Stimulated activated CD4-positive, alpha-beta T cell treated with anti-CD3 and anti-CD28 coated beads, Interleukin-4, amount 100 ng/mL, for 4 hours (primary cell): ENCODE data around the gene FKBP15.
"Not testable (repeated sequence)": the region's sequence is repeated elsewhere in the genome, so short reads cannot be mapped to it uniquely, and the experiment has no call there.

ENCODE experiments used
- DNase-seq, 2 experiments: peaks; one replicate each; pipeline ENCODE4 v3.0.0-alpha.2; 2020

FKBP15 gene

GRCh38 chr9:113143432-113144227, 77.4 kb downstream of the FKBP15 start:
- DNase-seq = no peak

- not testable (repeated sequence) for DNase-seq
These were observed 80.2 kb downstream of the FKBP15 start for GRCh38 chr9:113140896-113141295.

- no peak for DNase-seq
These were observed 81.1 kb downstream of the FKBP15 start for GRCh38 chr9:113139953-113140352.

GRCh38 chr9:113139225-113139829, 81.8 kb downstream of the FKBP15 start:
- no peak for DNase-seq

GRCh38 chr9:113138760-113139159, 82.3 kb downstream of the FKBP15 start:
- no peak for DNase-seq

- no peak for DNase-seq
These were observed 83.6 kb downstream of the FKBP15 start for GRCh38 chr9:113137196-113138168.

- no peak for DNase-seq
These were observed 89.4 kb downstream of the FKBP15 start for GRCh38 chr9:113131689-113132151.

- DNase-seq = no peak
These were observed 91.2 kb downstream of the FKBP15 start for GRCh38 chr9:113129884-113130283.

GRCh38 chr9:113129466-113129865, 91.6 kb downstream of the FKBP15 start:
- DNase-seq = no peak

GRCh38 chr9:113125386-113126035, 95.6 kb downstream of the FKBP15 start:
- no peak for DNase-seq

GRCh38 chr9:113118829-113119228, 102.2 kb downstream of the FKBP15 start:
- not testable (repeated sequence) for DNase-seq
